ENCODE data around the gene PTPRN2.

The PTPRN2 gene

DNA sequence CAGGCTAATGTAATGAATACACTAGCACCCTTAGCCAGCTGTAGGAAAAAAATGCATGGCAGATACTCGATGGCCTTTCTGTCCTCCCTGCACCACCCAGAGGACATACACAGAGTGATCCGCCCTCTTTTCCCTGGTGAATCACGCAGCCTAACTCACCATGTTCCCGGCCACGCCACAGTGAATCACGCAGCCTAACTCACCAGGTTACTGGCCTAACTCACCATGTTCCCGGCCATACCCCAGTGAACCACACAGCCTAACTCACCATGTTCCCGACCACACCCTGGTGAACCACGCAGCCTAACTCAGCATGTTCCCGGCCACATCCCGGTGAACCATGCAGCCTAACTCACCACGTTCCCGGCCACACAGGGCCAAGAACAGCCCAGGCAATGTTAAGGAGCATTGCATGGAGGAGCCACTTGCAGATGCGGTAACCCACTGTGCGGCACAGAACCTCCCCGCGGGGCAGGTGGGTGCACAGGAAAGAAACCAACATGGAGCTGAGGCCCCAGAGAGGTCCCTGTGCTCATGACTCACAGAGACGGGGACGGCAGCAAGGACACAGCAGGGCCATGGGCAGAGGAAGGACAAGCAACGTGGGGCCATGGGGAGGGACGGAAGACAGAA lies 742.3 kb downstream of the PTPRN2 start:
- no peak for DNase-seq

GRCh38 chr7:157844611-157845010 lies 743.0 kb downstream of the PTPRN2 start:
- DNase-seq = no peak

GRCh38 chr7:157844141-157844540 lies 743.5 kb downstream of the PTPRN2 start:
- no peak for DNase-seq

DNA sequence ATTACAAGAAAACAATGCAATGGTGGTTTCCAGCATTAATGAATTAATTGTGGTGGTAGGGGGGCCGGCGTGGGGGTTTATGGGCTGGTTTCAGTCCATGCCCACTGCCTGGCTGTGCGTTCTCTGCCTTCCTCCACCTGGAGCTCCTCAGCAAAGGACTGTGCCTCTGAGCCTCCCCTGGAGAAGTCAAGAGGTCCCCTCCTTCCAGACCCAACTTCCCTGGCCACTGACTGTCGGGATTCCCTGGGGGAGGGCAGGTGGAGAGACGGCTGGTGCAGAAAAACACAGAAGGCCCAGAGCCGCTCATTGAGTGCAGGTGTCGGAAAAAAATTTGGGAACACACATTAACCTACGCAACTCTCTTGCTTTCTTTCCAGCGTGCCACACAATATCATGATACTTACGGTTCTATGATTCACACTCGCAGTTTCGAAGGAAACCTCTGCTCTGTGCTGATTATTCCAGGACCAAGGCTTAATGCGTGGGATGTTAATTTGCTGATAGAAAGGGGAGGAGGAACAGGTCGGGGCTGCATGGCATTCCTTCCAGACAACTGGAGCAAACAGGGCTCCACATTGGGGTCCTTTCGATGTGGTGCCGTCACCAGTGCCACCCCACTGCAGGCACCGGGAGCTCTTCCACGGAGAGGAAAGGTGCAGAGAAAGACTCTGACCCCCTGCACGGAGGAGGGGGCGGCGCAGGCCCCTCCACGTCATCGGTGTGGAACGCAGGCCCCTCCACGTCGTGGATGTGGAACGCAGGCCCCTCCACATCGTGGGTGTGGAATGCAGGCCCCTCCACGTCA lies 744.1 kb downstream of the PTPRN2 start:
- DNase-seq = no peak

DNA sequence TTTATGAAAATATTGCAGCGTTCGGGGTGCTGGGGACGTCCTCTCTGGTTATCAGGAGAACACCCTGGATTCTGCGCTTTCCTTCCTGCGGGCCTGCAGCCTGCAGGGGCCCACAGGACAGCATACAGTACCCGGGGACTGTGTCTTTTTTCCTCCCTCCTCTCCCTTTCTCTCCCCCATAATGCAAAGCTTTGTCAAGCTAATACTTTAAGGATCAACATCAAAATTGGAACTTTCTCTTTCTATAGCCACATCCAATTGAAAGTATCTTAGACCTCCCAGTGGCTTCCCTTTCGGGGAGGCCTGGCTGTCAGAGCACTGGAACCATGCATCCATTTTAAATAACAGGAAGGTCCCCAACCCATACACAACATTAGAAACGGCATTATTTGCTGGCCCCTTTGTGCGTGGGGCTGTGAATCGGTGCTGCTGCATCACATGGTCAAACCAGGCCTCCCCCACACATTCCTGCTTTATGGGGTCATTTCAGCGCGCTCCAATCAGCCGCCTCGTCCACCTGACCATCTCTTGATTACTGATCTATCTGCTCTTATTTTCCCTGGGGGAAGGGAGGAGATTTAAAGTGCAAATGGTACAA lies 745.8 kb downstream of the PTPRN2 start:
- no peak for DNase-seq

- no peak for DNase-seq
These were observed 746.5 kb downstream of the PTPRN2 start for GRCh38 chr7:157840914-157841772.

- no peak for DNase-seq
These were observed 747.3 kb downstream of the PTPRN2 start for GRCh38 chr7:157840174-157840913.

GRCh38 chr7:157839672-157840167 lies 747.9 kb downstream of the PTPRN2 start:
- DNase-seq = no peak

DNA sequence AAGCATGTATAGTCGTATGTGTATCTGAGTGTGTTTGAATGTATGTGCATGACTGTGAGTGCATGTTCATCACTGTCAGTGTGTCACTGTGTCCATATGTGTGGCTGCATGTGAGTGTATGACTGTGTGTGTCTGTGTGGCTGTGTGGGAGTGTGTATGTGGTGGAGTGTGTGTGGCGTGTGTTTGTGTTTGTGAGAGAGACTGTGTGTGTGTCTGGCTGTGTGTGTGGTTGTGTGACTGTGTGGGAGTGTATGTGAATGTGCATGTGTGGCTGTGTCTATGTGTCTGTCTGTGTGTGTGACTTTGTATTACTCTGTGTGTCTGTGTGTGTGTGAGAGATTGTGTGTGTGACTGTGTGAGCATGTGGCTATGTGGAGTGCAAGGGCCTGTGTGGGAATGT lies 748.4 kb downstream of the PTPRN2 start:
- no peak for DNase-seq

GRCh38 chr7:157837561-157837960 lies 750.1 kb downstream of the PTPRN2 start:
- no peak for DNase-seq

DNA sequence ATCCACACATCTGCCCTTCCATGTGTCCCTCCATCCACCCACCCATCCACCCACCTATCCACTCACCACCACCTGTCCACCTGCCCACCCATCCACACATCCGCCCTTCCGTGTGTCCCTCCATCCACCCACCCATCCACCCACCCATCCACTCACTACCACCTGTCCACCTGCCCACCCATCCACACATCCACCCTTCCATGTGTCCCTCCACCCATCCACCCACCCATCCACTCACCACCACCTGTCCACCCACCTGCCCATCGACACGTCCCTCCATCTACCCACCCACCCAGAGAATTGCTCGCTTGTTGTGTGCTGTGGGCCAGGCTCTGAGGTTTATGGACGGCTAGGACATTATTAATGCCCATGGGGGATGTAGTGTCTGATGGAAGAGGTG lies 750.6 kb downstream of the PTPRN2 start:
- DNase-seq = no peak

DNA sequence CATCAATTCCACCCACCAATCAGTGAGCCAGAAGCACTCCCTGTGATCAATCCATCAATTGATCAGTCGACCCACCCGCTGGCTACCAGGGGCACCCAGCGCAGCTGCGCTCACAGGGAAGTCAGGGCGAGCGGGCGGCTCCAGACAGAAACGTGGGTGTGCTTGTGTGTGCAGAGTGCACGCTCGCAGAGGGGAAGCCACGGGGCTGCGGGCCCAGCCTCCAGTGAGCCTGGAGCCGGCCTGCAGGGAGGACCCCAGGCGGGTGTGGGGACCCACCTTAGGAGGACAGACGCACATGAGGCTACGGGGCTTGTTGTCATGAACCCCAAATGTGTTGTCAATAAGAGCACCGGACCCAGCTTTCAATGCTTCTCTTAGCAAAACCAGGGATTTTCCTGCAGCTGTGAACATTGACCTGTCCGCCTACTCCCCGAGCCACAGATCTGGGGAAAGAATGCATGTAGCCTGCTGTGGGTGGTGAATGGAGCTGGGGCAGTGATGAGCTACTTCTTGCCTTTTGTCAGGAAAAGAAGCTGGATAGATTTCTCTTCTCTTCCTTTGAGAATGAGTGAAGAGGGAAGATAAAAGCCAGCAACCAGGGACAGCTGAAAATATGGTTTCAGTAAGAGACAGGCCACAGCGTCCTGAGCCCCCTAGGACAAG lies 753.0 kb downstream of the PTPRN2 start:
- no peak for DNase-seq

- no peak for DNase-seq
These were observed 754.6 kb downstream of the PTPRN2 start for GRCh38 chr7:157832866-157833607.

DNA sequence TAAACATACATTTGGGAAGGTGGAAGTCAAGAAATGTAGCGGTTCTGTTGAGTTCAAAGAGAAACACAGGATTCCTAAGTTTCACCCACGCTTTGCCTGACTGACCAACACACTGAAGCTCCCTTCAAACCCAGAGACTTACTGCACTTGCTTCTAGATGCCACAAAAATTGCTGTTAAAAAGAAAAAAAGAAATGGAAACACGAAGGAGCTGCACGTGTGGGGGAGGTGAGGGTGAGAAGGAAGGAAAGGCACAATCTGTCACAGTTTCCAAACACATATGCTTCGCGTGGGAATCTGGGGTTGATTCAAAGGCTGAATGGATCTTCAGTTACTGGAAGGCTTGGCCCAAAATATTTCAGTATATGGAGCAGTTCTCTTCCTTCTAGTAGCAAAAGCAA lies 755.2 kb downstream of the PTPRN2 start:
- DNase-seq = no peak

DNA sequence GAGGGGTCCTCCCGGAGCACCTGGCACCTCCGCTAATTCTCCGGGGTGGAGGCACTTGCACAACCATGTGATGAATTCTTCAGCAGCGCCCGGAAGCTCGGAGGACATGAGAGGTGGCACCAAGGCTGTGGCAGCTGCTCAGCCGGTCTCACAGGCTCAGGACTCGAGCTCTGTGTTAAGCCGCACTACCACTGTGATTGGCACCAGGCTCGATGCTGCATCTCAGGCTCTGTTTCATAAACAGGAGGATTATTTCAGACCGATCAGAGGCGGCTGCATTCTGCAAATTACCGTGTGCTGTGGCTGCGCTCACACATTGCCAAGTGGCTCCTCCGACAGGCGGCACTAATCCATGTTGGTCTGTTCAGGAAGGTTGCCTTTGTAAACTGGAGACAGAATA lies 755.6 kb downstream of the PTPRN2 start:
- no peak for DNase-seq

GRCh38 chr7:157831143-157831905 lies 756.3 kb downstream of the PTPRN2 start:
- DNase-seq = no peak

DNA sequence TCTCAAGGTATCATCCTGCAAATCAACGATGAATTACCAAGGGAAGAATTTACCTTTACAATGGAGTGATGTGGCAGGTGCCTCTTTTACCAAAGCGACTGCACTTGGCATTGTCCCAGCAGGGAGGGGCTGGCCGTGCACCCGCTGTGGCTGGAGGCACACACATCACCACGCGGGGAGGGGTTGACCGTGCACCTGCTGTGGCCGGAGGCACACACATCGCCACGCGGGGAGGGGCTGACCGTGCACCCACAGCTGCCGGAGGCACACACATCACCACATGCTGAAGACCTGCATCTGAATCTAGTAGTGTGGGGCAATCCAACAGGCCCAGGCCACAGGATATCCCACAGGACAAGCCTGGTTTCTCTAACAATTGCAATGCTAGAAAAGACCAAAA lies 757.3 kb downstream of the PTPRN2 start:
- no peak for DNase-seq

- DNase-seq = no peak
These were observed 758.1 kb downstream of the PTPRN2 start for GRCh38 chr7:157829491-157829890.

DNA sequence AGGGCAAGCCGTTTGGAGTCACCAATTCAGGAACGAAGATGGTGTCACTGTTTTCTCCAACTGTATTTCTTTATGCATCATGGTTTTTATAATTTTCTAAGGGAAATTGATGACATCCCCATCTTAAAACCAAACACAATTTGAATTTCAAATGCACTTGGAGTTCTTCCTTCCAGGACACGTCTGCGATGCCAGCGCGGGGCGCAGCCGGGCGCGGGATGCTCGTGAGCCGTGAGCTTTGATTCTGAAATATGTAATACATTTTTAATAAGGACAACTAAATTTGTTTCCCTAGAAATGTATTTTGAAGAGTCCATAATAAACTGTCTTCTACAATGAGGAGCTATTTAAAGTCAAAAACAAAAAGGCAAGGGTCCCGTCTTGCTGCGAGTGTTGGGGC lies 758.7 kb downstream of the PTPRN2 start:
- no peak for DNase-seq

DNA sequence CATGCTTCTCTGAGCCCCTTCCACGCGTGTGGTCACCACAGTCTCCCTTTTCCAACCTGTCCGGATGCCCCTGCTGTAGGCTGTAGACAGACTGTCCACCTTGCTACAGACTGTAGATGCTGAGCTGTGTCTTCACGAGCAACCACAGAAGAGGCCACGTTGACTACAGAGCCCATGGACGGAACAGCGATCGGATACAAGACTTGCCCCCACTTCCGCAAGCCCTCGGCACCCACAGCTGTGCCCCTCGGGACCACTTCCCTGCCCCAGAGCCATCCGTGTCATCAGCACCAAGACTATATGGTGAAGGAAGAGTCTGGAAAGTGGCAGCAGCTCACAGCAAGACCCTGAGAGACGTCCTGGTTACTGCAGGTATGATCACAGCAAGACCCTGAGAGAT lies 759.4 kb downstream of the PTPRN2 start:
- DNase-seq = no peak

Measured in activated CD4-positive, CD25-positive, alpha-beta regulatory T cell (primary cell).